ENCODE measurements around the gene REV3L. TPM values are rescaled to one million over a fixed set of nuclear protein-coding genes. Genes with fewer than 3 reads are reported as not detected.
A peak's percentile ranks its signal among the peaks of the same experiment; 100 is the strongest.

Gene REV3L
- total RNA-seq, result 10 to 100 TPM; 29.2 to 30.0 TPM

DNA sequence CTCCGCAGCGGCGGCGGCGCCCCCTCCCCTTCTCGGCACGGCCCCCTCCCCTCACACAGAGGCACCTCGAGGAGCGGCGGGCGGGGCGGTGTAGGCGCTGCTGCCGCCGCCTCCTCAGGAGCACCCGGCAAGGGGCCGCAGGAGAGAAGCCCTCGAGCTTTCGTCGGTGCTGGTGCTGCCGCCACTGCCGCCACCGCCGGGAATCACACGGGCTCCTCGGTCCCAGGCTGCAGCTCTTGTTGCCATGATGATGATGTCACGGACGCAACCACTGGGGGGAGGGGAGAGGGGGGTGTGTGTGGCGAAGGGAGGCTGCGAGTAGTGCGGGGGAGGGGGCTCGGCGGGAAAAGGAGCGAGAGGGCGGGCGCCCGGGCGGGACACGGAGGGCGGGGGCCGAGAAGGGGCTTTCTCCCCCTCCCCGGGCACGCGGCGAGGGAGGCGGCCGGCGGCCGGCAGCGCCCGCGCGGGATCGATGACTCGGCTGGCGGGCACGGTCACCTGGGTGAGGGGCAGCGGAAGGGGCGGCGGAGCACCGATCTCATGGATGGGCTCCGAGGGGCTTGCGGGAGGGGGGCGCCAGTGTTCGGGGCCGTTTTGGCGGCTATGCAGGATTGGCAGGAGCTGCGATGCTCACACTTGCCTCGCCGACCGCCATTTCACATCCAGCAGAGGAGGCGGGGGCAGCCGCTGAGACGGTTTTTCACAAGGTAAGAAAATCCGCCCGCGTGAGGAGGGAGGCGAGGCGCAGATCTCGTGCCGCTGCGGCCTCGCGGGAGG lies at the start of gene REV3L:
Gene REV3L (minus strand): TSS at position 260 of the 777 bp plus-strand sequence. CDS start 330 bp downstream, outside the sequence.
- Mint-ChIP-seq H3K4me3 (peak within 1 kb of the TSS; percentile 99), H3K27ac (peak within 1 kb of the TSS; percentile 99), H3K27me3 (ENCODE audit: low read depth) (no peaks in the 10 kb centered on the region), H3K36me3 (ENCODE audit: low read depth) (peaks cover 21% of the 10 kb centered on the region), H3K9me3 (ENCODE audit: insufficient read depth) (no peaks in the 10 kb centered on the region), H3K4me1 (ENCODE audit: low read depth) (peaks cover 55% of the 10 kb centered on the region)
- POLR2A ChIA-PET, result interaction anchor here (0.6 to 2.7 kb wide), 13 partner anchors 11 to 604 kb away, joined by 3 to 34 read pairs (median 5); partner anchors contain the start of genes FAM229B, TRAF3IP2 and TUBE1
- CTCF ChIA-PET, result interaction anchor here (1.4 to 3.3 kb wide), 4 partner anchors 82 to 559 kb away, joined by 7 to 30 read pairs (median 12); a partner anchor contains a TSS
- peak; percentile 32 for ATAC-seq
- peak; percentile 89 for DNase-seq

GRCh38 chr6:111531185-111531584 lies 48.2 kb upstream of the REV3L start:
- ChIA-PET CTCF (interaction anchor here (0.8 to 1.2 kb wide), 3 partner anchors 9 to 517 kb away, joined by 3 to 5 read pairs (median 4); a partner anchor contains a TSS), POLR2A (interaction anchor here (0.7 kb wide), 1 partner anchor 75 kb away, joined by 3 read pairs; no protein-coding TSS in a partner anchor)
- Mint-ChIP-seq H3K27ac (no peak overlapping the region), H3K4me1 (ENCODE audit: low read depth) (peaks cover 29% of the 10 kb centered on the region), H3K9me3 (ENCODE audit: insufficient read depth) (no peaks in the 10 kb centered on the region), H3K27me3 (ENCODE audit: low read depth) (no peaks in the 10 kb centered on the region), H3K36me3 (ENCODE audit: low read depth) (peaks cover 4% of the 10 kb centered on the region), H3K4me3 (no peak overlapping the region)
- ATAC-seq, result no peak
- no peak for DNase-seq

DNA sequence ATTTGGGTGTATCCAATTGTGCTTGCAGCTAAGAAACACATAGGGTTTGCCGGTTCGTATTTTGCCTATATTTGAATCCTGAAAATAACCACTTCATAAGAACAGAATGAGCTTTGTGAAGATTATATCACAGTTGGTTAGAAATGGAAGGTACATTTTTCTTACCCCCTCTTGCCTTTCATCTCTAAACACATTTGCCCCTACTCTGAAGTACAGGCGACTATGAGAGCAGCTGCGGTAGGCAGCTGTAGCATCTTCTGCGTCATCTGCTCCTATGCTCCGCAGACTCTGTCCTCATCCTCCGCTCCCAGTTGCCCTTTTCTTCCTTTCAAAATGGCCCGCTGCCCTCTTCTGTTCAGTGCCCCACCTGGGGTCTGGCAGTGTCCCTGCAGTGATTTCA lies 47.6 kb upstream of the REV3L start:
- ATAC-seq, result no peak
- H3K27me3 Mint-ChIP-seq (ENCODE audit: low read depth), result no peaks in the 10 kb centered on the region
- peaks cover 4% of the 10 kb centered on the region for H3K36me3 Mint-ChIP-seq (ENCODE audit: low read depth)
- H3K4me1 Mint-ChIP-seq (ENCODE audit: low read depth), result peaks cover 30% of the 10 kb centered on the region
- H3K9me3 Mint-ChIP-seq (ENCODE audit: insufficient read depth), result no peaks in the 10 kb centered on the region
- no peak overlapping the region for H3K4me3 Mint-ChIP-seq
- no peak overlapping the region for H3K27ac Mint-ChIP-seq
- ChIA-PET POLR2A (interaction anchor here (0.7 kb wide), 1 partner anchor 76 kb away, joined by 3 read pairs; no protein-coding TSS in a partner anchor), CTCF (interaction anchor here (0.8 to 1.2 kb wide), 3 partner anchors 8 to 516 kb away, joined by 3 to 5 read pairs (median 4); a partner anchor contains a TSS)
- no peak for DNase-seq

DNA sequence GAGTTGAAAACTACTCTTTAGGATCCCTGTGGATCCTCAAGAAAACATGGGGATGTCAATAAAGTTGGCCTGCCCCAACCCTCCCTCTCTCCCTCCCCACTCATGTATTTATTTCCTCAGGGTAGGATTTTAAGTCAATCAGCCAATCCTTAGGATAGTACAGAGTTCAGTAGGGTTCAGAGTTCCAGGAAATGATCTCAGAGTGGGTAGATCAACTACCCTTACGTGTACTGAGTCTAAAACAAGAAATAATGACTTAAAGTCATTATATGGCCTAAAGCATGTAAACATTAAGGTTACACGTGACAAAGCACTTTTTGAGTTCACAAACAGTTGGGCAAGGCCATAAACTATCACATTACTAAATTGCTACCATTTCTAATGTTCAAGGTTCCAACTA lies 47.2 kb upstream of the REV3L start:
- ATAC-seq, result no peak
- CTCF ChIA-PET, result interaction anchor here (0.8 kb wide), 1 partner anchor 516 kb away, joined by 4 read pairs; no protein-coding TSS in a partner anchor
- no peaks in the 10 kb centered on the region for H3K9me3 Mint-ChIP-seq (ENCODE audit: insufficient read depth)

GRCh38 chr6:111527367-111527766 lies 44.3 kb upstream of the REV3L start:
- H3K4me3 Mint-ChIP-seq, result no peak overlapping the region

More for the DNA sequence above, 47.2 kb upstream of the REV3L start:
- Mint-ChIP-seq H3K36me3 (ENCODE audit: low read depth) (peaks cover 4% of the 10 kb centered on the region), H3K4me3 (no peak overlapping the region), H3K27ac (no peak overlapping the region), H3K27me3 (ENCODE audit: low read depth) (no peaks in the 10 kb centered on the region), H3K4me1 (ENCODE audit: low read depth) (peaks cover 33% of the 10 kb centered on the region)
- POLR2A ChIA-PET, result interaction anchor here (0.7 kb wide), 1 partner anchor 76 kb away, joined by 3 read pairs; no protein-coding TSS in a partner anchor
- no peak for DNase-seq

GRCh38 chr6:111524735-111525134 lies 41.7 kb upstream of the REV3L start:
- Mint-ChIP-seq H3K36me3 (ENCODE audit: low read depth) (peaks cover 10% of the 10 kb centered on the region), H3K27ac (peak overlapping the region; percentile 26)

More at GRCh38 chr6:111527367-111527766, 44.3 kb upstream of the REV3L start:
- POLR2A ChIA-PET, result interaction anchor here (0.6 kb wide), 1 partner anchor 36 kb away, joined by 5 read pairs; no protein-coding TSS in a partner anchor
- CTCF ChIA-PET, result no interaction called here
- Mint-ChIP-seq H3K4me1 (ENCODE audit: low read depth) (peaks cover 47% of the 10 kb centered on the region), H3K36me3 (ENCODE audit: low read depth) (peaks cover 4% of the 10 kb centered on the region), H3K27me3 (ENCODE audit: low read depth) (no peaks in the 10 kb centered on the region), H3K27ac (no peak overlapping the region), H3K9me3 (ENCODE audit: insufficient read depth) (no peaks in the 10 kb centered on the region)
- no peak for ATAC-seq
- no peak for DNase-seq

GRCh38 chr6:111524252-111524651 lies 41.2 kb upstream of the REV3L start:
- ATAC-seq (no peak), DNase-seq (no peak)
- CTCF ChIA-PET, result interaction anchor here (0.7 to 1.7 kb wide), 7 partner anchors 25 to 1097 kb away, joined by 3 to 7 read pairs (median 3); a partner anchor contains a TSS
- H3K4me3 Mint-ChIP-seq, result no peak overlapping the region
- H3K9me3 Mint-ChIP-seq (ENCODE audit: insufficient read depth), result no peaks in the 10 kb centered on the region
- H3K27ac Mint-ChIP-seq, result peak overlapping the region; percentile 26
- POLR2A ChIA-PET, result interaction anchor here (1.4 kb wide), 1 partner anchor 40 kb away, joined by 5 read pairs; no protein-coding TSS in a partner anchor
- no peaks in the 10 kb centered on the region for H3K27me3 Mint-ChIP-seq (ENCODE audit: low read depth)
- H3K4me1 Mint-ChIP-seq (ENCODE audit: low read depth), result peaks cover 45% of the 10 kb centered on the region
- peaks cover 10% of the 10 kb centered on the region for H3K36me3 Mint-ChIP-seq (ENCODE audit: low read depth)

More at GRCh38 chr6:111524735-111525134, 41.7 kb upstream of the REV3L start:
- Mint-ChIP-seq H3K4me3 (no peak overlapping the region), H3K9me3 (ENCODE audit: insufficient read depth) (no peaks in the 10 kb centered on the region), H3K27me3 (ENCODE audit: low read depth) (no peaks in the 10 kb centered on the region), H3K4me1 (ENCODE audit: low read depth) (peaks cover 45% of the 10 kb centered on the region)
- CTCF ChIA-PET, result interaction anchor here (0.8 to 1.7 kb wide), 7 partner anchors 19 to 503 kb away, joined by 3 to 7 read pairs (median 4); a partner anchor contains a TSS
- DNase-seq, result no peak
- no peak for ATAC-seq
- POLR2A ChIA-PET, result interaction anchor here (0.7 kb wide), 1 partner anchor 82 kb away, joined by 3 read pairs; no protein-coding TSS in a partner anchor

GRCh38 chr6:111523484-111524167 lies 40.6 kb upstream of the REV3L start:
- DNase-seq (no peak), ATAC-seq (no peak)
- ChIA-PET POLR2A (interaction anchor here (1.4 kb wide), 1 partner anchor 39 kb away, joined by 5 read pairs; no protein-coding TSS in a partner anchor), CTCF (interaction anchor here (0.7 to 1.2 kb wide), 3 partner anchors 50 to 1096 kb away, joined by 3 read pairs; no protein-coding TSS in a partner anchor)
- no peaks in the 10 kb centered on the region for H3K9me3 Mint-ChIP-seq (ENCODE audit: insufficient read depth)
- peak overlapping the region; percentile 26 for H3K27ac Mint-ChIP-seq
- peaks cover 46% of the 10 kb centered on the region for H3K4me1 Mint-ChIP-seq (ENCODE audit: low read depth)
- H3K4me3 Mint-ChIP-seq, result no peak overlapping the region
- H3K36me3 Mint-ChIP-seq (ENCODE audit: low read depth), result peaks cover 6% of the 10 kb centered on the region
- no peaks in the 10 kb centered on the region for H3K27me3 Mint-ChIP-seq (ENCODE audit: low read depth)

DNA sequence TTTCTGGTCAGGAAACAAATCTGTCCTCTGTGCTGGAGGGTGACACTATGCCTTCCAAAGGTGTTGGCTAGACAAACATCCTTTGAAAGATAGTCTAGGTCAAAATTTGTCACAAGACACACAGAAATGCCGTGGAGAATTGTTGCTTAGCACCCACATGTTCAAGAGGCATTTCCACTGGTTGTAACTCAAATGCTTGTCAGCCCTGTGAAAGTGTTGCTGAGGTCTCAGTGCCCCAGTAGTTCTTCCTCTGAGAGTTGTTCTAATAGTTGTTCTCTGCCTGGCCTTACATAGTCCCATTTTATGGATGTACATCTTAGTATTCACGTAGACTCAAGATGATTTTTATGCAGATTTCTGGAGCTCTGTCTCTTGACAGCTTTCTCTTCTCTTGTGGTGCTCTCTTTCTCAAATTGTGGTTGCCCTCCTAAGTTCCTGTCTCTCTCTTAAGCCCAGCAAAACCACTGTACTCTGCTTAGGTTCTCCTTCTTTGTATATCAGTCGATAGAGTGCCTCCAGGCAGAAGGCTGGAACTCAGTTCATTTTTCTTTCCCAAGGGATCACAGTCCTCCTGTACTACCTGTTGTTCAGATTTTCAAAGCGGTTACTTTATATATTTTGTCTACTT lies 39.5 kb upstream of the REV3L start:
- no peaks in the 10 kb centered on the region for H3K27me3 Mint-ChIP-seq (ENCODE audit: low read depth)
- H3K27ac Mint-ChIP-seq, result peak overlapping the region; percentile 85
- CTCF ChIA-PET, result interaction anchor here (0.9 to 2.2 kb wide), 7 partner anchors 9 to 263 kb away, joined by 3 to 5 read pairs (median 4); a partner anchor contains a TSS

DNA sequence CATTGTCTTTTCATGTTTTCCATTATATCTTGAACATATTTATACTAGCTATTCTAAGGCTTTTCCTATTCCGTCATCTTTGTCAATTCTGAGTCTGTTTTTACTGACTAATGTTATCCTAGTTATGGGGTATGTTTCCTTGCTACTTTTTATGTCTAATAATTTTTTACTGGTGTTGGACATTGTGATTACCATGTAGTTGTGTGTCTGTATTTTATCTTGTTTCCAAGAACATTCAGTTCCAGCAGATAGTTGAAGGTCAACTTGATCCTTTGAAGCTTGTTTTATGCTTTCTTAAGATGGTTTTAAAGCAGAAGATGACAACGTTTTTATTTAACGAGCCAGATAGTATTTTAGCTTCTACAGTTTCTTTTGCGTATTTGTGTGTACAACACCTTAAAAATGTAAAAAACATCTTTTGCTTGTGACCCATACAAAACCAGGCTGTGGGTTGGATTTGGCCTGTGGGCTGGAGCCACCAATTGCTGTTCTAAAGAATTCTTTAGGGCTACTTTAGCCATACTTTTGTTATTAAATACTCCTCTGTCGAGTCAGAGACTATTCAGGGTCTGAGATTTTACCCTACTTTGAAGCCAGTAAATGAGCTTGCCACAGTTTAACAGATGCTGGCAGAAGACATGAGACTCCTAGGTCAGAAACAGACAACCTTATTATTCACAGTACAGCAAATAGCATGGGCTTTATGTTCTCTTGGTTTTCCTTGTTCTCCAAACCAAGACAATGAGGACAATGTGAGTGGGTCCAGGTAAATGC lies 38.7 kb upstream of the REV3L start:
- ChIA-PET POLR2A (interaction anchor here (1.2 kb wide), 1 partner anchor 39 kb away, joined by 4 read pairs; the partner anchor contains the start of gene REV3L), CTCF (interaction anchor here (0.9 to 2.2 kb wide), 7 partner anchors 18 to 263 kb away, joined by 3 to 5 read pairs (median 4); a partner anchor contains a TSS)
- ATAC-seq (no peak), DNase-seq (no peak)
- no peak overlapping the region for H3K27ac Mint-ChIP-seq
- H3K4me1 Mint-ChIP-seq (ENCODE audit: low read depth), result peaks cover 50% of the 10 kb centered on the region
- H3K36me3 Mint-ChIP-seq (ENCODE audit: low read depth), result peaks cover 6% of the 10 kb centered on the region
- no peaks in the 10 kb centered on the region for H3K27me3 Mint-ChIP-seq (ENCODE audit: low read depth)
- H3K9me3 Mint-ChIP-seq (ENCODE audit: insufficient read depth), result no peaks in the 10 kb centered on the region
- no peak overlapping the region for H3K4me3 Mint-ChIP-seq

More for the DNA sequence above, 39.5 kb upstream of the REV3L start:
- peak; percentile 43 for DNase-seq
- POLR2A ChIA-PET, result interaction anchor here (1.2 kb wide), 1 partner anchor 39 kb away, joined by 4 read pairs; the partner anchor contains the start of gene REV3L
- Mint-ChIP-seq H3K36me3 (ENCODE audit: low read depth) (peaks cover 6% of the 10 kb centered on the region), H3K4me3 (peak overlapping the region; percentile 52), H3K4me1 (ENCODE audit: low read depth) (peaks cover 50% of the 10 kb centered on the region), H3K9me3 (ENCODE audit: insufficient read depth) (no peaks in the 10 kb centered on the region)
- peak; percentile 91 for ATAC-seq
